ENCODE measurements around the gene KRT6B.
"Not testable (repeated sequence)": the region's sequence is repeated elsewhere in the genome, so short reads cannot be mapped to it uniquely, and the experiment has no call there.

Gene KRT6B

GRCh38 chr12:52473768-52474167 lies 21.8 kb upstream of the KRT6B start, which contains the start of gene KRT6C:
TSS of gene KRT6C (minus strand) at chr12:52473805. CDS start at chr12:52473737, 68 bp downstream.
- in situ Hi-C loops (cut with MboI; ENCODE audit: low sequenced_read_pairs) = no loop called here

GRCh38 chr12:52469853-52470252 lies 17.9 kb upstream of the KRT6B start:
- in situ Hi-C loops (cut with MboI; ENCODE audit: low sequenced_read_pairs) = no loop called here

DNA sequence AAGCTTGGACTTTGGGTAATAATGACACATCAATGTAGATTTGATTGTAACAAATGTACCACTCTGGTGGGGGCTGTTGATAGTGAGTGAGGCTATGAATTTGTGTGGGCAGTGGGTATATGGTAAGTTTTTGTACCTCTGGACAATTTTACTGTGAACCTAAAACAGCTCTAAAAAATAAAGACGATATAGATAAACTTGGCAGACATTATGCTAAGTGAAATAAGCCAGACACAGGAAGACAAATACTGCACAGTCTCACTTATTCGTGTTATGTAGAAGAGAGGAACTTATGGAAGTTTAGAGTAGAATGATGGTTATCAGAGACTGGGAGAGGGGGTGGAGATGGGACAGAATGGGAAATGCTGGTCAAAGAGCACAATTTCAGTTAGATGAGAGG lies 13.0 kb upstream of the KRT6B start:
- in situ Hi-C loops (cut with MboI; ENCODE audit: low sequenced_read_pairs) = no loop called here

DNA sequence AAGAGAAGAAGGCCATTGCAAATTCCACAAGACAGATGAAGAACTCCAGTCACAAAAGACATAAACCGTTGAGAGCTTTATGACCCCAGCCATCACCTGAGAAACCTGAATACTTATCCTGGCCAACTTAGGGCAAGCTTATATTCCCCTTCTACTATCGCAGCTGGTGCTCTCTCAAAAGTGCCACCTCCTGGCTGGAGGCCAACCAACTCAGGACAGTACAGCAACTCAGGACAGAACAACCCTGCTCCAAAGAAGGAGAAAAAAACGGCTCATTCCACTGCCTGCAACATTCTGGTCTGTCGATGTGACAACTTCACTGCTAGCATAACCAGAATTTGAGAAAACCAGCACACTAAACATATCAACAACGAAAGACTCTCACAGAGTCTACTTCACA lies 9.7 kb upstream of the KRT6B start:
- in situ Hi-C loops (cut with MboI; ENCODE audit: low sequenced_read_pairs) = no loop called here

GRCh38 chr12:52458861-52459260 lies 6.9 kb upstream of the KRT6B start:
- in situ Hi-C loops (cut with MboI; ENCODE audit: low sequenced_read_pairs) = no loop called here

DNA sequence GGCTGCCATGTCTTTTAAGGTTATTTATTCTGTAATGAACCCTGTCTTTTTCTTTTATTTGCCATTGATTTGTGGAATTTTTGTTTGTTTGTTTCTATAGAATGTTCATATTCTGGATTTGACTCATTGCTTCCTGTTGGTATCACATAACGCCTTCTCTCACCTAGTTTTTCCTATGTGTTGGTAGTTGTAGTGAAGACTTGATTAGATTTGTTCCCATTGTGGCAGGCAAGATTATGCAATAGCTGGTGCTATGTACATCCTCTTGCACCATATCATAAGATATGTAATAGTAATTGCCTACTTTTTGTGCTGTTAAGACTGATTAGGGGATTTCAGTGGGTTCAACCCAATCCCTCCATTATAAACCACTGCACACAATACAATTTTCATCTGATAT lies 3.9 kb upstream of the KRT6B start:
- in situ Hi-C loops (cut with MboI; ENCODE audit: low sequenced_read_pairs) = no loop called here

- in situ Hi-C loops (cut with MboI; ENCODE audit: low sequenced_read_pairs) = no loop called here
These were observed 2.7 kb upstream of the KRT6B start for GRCh38 chr12:52454411-52455201.

DNA sequence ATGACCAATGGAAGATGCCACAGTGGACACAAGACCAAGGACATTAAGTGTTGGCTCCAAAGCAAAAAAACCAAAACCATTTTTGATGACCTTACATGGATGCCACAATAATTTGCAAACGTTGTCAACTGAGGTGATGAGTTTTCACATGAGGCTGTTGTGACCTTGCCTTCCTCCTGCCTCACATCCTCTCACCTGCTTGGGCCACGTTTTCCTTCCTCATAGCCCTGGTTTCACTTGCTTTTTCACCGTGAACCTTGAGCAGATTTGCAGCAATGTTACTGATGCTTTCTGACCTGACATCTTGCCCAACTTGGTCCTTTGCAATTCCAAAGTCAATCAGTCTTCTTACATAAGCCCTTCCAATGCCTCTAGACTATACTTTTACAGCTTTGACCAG lies 3.7 kb downstream of the KRT6B start:
- in situ Hi-C loops (cut with MboI; ENCODE audit: low sequenced_read_pairs) = no loop called here

GRCh38 chr12:52447196-52447595 lies 4.8 kb downstream of the KRT6B start:
- in situ Hi-C loops (cut with MboI; ENCODE audit: low sequenced_read_pairs) = not testable (repeated sequence)

DNA sequence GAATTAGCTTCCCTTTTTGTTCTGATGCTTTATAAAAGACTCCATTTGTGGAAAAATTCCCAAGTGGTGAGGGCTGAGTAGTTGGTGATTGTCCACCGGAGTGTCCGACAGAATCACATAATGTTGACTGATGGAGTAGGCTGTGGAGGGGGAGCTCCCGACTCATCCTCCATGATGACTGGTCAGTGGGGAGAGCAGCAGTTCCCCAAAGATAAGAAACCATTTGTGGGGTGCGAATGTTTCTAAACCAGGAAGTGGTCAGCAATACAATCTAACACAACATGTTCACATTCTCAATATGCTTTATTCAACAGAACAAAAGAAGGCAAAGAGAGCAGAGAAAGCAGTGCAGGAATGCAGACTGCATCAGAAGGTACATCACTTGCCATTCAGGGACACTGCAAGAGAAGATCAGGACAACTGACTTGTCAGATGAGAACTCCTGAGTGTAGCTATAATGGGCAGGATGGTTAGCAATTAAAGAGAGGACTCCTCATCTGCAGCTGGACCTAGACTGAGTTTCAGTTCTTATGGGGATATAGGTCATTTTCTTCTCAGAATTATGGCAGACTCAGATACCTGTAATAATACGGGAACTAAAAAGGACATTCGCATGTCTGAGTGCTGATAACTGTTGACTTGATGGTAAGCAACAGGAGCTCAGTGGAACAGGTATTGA lies 5.4 kb downstream of the KRT6B start:
- in situ Hi-C loops (cut with MboI; ENCODE audit: low sequenced_read_pairs) = no loop called here

- in situ Hi-C loops (cut with MboI; ENCODE audit: low sequenced_read_pairs) = no loop called here
These were observed 6.1 kb downstream of the KRT6B start for GRCh38 chr12:52445876-52446275.

- in situ Hi-C loops (cut with MboI; ENCODE audit: low sequenced_read_pairs) = no loop called here
These were observed 7.0 kb downstream of the KRT6B start for GRCh38 chr12:52444647-52445595.

- in situ Hi-C loops (cut with MboI; ENCODE audit: low sequenced_read_pairs) = no loop called here
These were observed 8.0 kb downstream of the KRT6B start for GRCh38 chr12:52443966-52444365.

- in situ Hi-C loops (cut with MboI; ENCODE audit: low sequenced_read_pairs) = no loop called here
These were observed 9.3 kb downstream of the KRT6B start for GRCh38 chr12:52442600-52443061.

DNA sequence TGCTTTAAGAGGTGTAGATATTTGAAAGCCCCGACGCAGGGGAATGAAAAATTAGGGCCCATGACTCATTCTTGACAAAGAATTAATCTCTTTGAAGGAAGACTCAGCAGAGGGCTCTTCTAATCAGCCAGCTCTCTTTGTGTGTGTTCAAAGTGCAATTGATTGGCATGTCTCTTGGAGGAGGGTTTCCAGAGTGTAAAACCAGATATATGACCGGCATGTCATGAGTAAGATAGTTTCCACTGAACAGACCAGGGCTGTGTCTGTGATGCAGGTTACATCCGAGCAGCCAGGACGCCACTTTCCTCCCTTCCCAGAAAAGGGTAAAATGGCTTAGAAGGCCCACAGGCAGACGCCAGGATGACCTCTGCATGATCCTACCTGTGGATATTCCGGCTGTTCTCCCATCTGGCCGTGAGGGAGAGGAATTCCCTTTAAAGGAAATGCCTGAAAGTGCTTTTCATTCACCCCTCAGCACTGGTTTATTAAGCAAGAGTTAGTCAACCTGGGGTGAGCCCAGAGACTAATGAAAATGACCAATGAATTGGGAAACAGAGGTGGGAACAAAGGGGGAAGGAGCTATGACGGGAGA lies 10.5 kb downstream of the KRT6B start:
- in situ Hi-C loops (cut with MboI; ENCODE audit: low sequenced_read_pairs) = no loop called here

GRCh38 chr12:52440821-52441319 lies 11.1 kb downstream of the KRT6B start:
- in situ Hi-C loops (cut with MboI; ENCODE audit: low sequenced_read_pairs) = no loop called here

DNA sequence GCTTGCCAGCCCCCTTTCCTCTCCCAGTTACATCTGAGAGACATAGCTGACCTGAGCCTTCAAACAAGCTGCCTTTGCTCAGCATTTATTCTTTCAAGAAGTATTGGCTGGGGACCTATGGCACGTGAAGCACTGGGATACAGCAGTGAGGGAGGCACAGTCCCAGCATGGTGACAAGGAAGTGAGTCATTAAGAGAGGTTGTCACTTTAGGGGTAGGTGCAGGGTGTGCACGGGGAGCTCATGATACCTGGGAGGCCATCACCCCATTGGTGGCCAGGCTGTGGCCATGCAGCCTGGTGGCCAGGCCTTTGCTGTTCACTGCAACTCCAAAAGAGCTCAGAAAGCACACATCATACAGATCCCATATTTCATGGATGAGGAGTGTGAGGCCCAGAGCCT lies 12.1 kb downstream of the KRT6B start:
- in situ Hi-C loops (cut with MboI; ENCODE audit: low sequenced_read_pairs) = no loop called here

DNA sequence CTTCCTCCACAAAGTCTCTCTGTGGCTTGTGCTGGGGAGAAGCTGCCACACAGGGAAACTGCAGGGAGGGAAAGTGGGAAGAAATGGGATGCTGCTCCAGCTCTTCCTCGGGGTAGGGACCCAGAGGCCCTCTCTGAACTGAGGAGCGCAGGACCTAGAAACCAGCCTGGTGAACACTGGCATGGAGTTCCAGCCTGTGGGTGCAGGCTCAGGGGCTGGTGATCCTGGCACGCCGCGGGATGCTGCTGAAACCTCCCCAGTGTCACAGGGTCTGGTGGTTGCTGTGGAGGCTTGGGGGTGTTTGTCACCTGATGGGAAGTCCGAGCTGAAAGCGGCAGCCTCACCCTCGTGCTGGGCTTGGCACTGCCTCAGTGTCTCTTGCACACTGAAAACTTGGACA lies 12.5 kb downstream of the KRT6B start:
- in situ Hi-C loops (cut with MboI; ENCODE audit: low sequenced_read_pairs) = no loop called here

DNA sequence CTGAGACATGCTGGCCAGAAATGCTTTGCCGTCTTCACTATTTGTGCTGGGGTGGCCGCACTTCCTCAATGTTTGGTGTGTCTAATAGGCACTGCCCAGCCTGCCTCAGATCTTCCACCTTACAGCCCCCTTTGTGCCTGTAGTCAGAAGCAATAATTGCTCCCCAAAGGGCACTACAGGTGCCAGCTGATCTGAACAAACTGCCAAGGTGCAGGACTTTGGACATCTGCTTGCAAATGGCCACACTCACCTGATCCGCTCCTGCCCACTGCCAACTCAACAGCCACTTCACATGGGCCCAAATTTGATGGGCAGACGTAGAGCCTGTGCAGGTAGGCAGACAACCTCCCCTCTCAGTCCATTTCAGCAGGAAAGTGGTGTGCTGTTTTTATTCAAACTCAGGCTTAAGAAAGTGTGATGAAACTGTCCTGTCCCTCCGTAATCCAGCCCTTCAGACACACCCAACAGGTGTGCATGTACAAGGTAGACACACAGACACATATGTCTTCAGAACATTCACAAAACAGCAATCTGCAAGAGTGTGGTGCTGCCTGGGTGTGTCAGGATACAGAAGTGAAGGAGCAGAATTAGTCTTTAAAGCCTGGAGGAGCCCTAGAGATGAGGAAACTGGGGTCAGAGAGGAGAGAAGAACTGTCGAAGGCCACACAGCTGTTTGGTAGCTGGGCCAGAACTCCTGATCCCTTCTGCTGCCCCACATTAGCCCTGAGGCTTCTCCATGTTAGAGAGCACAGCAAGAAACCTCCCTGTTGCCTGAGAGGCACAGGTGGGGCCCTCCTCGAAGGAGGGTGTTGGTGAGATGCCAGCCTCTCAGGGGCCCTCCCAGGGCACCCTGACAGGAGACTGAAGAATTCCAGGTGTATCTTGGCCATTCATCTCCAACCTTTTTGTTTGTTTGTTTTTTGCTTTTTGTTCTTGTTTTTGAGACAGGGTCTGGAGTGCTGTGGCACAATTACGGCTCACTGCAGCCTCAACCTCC lies 13.3 kb downstream of the KRT6B start:
- in situ Hi-C loops (cut with MboI; ENCODE audit: low sequenced_read_pairs) = no loop called here
